HCT116 (cell line): ENCODE results near the gene SLC6A8. TPM values are rescaled to one million over a fixed set of nuclear protein-coding genes. Genes with fewer than 3 reads are reported as not detected.

Source experiments
- ATAC-seq: fragments of 200-7000 bp; cut with Tn5 transposase; 2 replicates; pipeline ENCODE4 v1.9.1; 2020; ENCODE audit warnings: mild to moderate bottlenecking, moderate library complexity
- BruUV-seq: library from RNA; stranded (reverse); fragments of 400-500 nt; replicated peaks from 2 replicates; lab custom pipeline; 2021; lab: Mats Ljungman, UMichigan
- CTCF ChIA-PET: fragments of 300-600 bp; sonication (Branson Sonifier 250); formaldehyde crosslinking; loops from one replicate; lab custom pipeline; 2021; ENCODE audit warnings: antibody characterized with exemption; lab: Charles Lee
- POLR2A ChIA-PET: fragments of 300-600, 350-600 bp; sonication (Branson Sonifier 250); formaldehyde crosslinking; loops from one replicate; lab custom pipeline; 2021; ENCODE audit warnings: antibody characterized with exemption; lab: Charles Lee
- RAD21 ChIA-PET, 2 experiments: fragments of 300-600 bp; sonication (Branson Sonifier 250); formaldehyde crosslinking; loops; one replicate each; lab custom pipeline; 2023; ENCODE audit warnings: low total read pairs in 2 of 2; ENCODE audit not compliant: uncharacterized antibody in 2 of 2, unreplicated experiment in 2 of 2, low non-redundant PET in 1 of 2; lab: Charles Lee
- DNase-seq: peaks from one replicate; pipeline ENCODE4 v3.0.0-alpha.2; 2010; ENCODE audit warnings: low read depth, low spot score
- H2AFZ ChIP-seq: fragments of 200-600 bp; shearing (Covaris generic), sonication (generic); 2 replicates; pipeline ENCODE4 v1.6.1; 2017; ENCODE audit warnings: low read depth, mixed run types, mixed read lengths, antibody characterized with exemption, low read length; ENCODE audit not compliant: poor library complexity, severe bottlenecking
- H3K27ac ChIP-seq: 2 replicates; pipeline ENCODE4 v1.5.1; 2012; ENCODE audit warnings: low read depth, low read length
- H3K27me3 ChIP-seq: fragments of 200-600 bp; sonication (generic); 2 replicates; pipeline ENCODE4 v1.6.1; 2016; ENCODE audit warnings: mixed run types, low read length, mixed read lengths; ENCODE audit not compliant: insufficient read depth
- H3K36me3 ChIP-seq, 2 experiments: fragments of 200-500 bp in 1 of 2; fragments of 200-600 bp in 1 of 2; sonication (Bioruptor generic) in 1 of 2; sonication (generic) in 1 of 2; 2 replicates each; pipeline versions ENCODE4 v1.5.1 to v1.6.1; 2014 to 2016; ENCODE audit warnings: low read length in 2 of 2, inconsistent platforms in 1 of 2, mixed read lengths in 1 of 2, mixed run types in 1 of 2; ENCODE audit not compliant: insufficient read depth in 2 of 2, control insufficient read depth in 1 of 2
- H3K4me1 ChIP-seq, 2 experiments: fragments of 200-600 bp in 1 of 2; sonication (generic) in 1 of 2; 2 replicates each; pipeline versions ENCODE4 v1.5.1 to v1.6.1; 2012 to 2017; ENCODE audit warnings: low read length in 2 of 2, inconsistent platforms in 1 of 2, mild to moderate bottlenecking in 1 of 2, mixed read lengths in 1 of 2, mixed run types in 1 of 2, moderate library complexity in 1 of 2; ENCODE audit not compliant: insufficient read depth in 2 of 2, control insufficient read depth in 1 of 2
- H3K4me2 ChIP-seq: fragments of 200-600 bp; sonication (generic); 2 replicates; pipeline ENCODE4 v1.6.1; 2017; ENCODE audit warnings: mixed run types, low read length, mixed read lengths
- H3K4me3 ChIP-seq, 2 experiments: fragments of 200-600 bp in 1 of 2; sonication (generic) in 1 of 2; replicated peaks in 1 of 2; 2 replicates each; pipeline ENCODE4 v1.5.1; 2011 to 2016; ENCODE audit warnings: low read length in 2 of 2, control low read depth in 1 of 2, low read depth in 1 of 2, mild to moderate bottlenecking in 1 of 2, mixed read lengths in 1 of 2, mixed run types in 1 of 2
- H3K79me2 ChIP-seq: fragments of 200-600 bp; sonication (generic); 2 replicates; pipeline ENCODE4 v1.6.1; 2017; ENCODE audit warnings: mild to moderate bottlenecking, mixed run types, low read length, moderate library complexity, mixed read lengths; ENCODE audit not compliant: insufficient read depth
- H3K9ac ChIP-seq: fragments of 200-600 bp; sonication (generic); 2 replicates; pipeline ENCODE4 v1.6.1; 2016; ENCODE audit warnings: low read length, mixed read lengths
- H3K9me2 ChIP-seq: fragments of 200-600 bp; sonication (generic), shearing (Covaris generic); 2 replicates; pipeline ENCODE4 v1.6.1; 2017; ENCODE audit warnings: mixed run types, mild to moderate bottlenecking, moderate library complexity; ENCODE audit not compliant: insufficient read depth
- H3K9me3 ChIP-seq, 2 experiments: fragments of 200-500 bp in 1 of 2; fragments of 200-600 bp in 1 of 2; sonication (Bioruptor generic) in 1 of 2; sonication (generic) in 1 of 2; 2 replicates each; pipeline ENCODE4 v1.6.1; 2014 to 2017; ENCODE audit warnings: low read length in 2 of 2, mixed read lengths in 2 of 2, inconsistent platforms in 1 of 2, low read depth in 1 of 2, mild to moderate bottlenecking in 1 of 2, mixed run types in 1 of 2, moderate library complexity in 1 of 2; ENCODE audit not compliant: control insufficient read depth in 1 of 2, insufficient read depth in 1 of 2
- H4K20me1 ChIP-seq: fragments of 200-600 bp; sonication (generic), shearing (Covaris generic); 2 replicates; pipeline ENCODE4 v1.6.1; 2017; ENCODE audit warnings: mixed run types, mild to moderate bottlenecking, moderate library complexity; ENCODE audit not compliant: insufficient read depth
- CBX3 ChIP-seq: IDR thresholded peaks from 2 replicates; pipeline ENCODE4 v1.6.1; 2012; ENCODE audit warnings: low read depth
- CEBPB ChIP-seq: IDR thresholded peaks from 2 replicates; pipeline ENCODE4 v1.6.1; 2012; ENCODE audit warnings: low read depth
- EGR1 ChIP-seq: IDR thresholded peaks from 2 replicates; pipeline ENCODE4 v1.6.1; 2012; ENCODE audit warnings: low read depth
- ELF1 ChIP-seq: IDR thresholded peaks from 2 replicates; pipeline ENCODE4 v1.6.1; 2012; ENCODE audit warnings: low read depth, borderline replicate concordance
- EZH2 ChIP-seq: fragments of 200-600 bp; sonication (generic); IDR thresholded peaks from 2 replicates; pipeline ENCODE4 v1.6.1; 2017; ENCODE audit warnings: antibody characterized with exemption, mixed run types
- EZH2phosphoT487 ChIP-seq: fragments of 200-600 bp; IDR thresholded peaks from 2 replicates; pipeline ENCODE4 v1.6.1; 2018; ENCODE audit warnings: antibody characterized with exemption, borderline replicate concordance
- FOSL1 ChIP-seq: IDR thresholded peaks from 2 replicates; pipeline ENCODE4 v1.6.1; 2012; ENCODE audit warnings: low read depth
- MAX ChIP-seq: IDR thresholded peaks from 2 replicates; pipeline ENCODE4 v1.6.1; 2012
- POLR2A ChIP-seq: IDR thresholded peaks from 2 replicates; pipeline ENCODE4 v1.7.0; 2011; ENCODE audit warnings: borderline replicate concordance; ENCODE audit not compliant: insufficient read depth, insufficient read length; ENCODE audit errors: extremely low read depth
- POLR2AphosphoS5 ChIP-seq: IDR thresholded peaks from 2 replicates; pipeline ENCODE4 v1.6.1; 2011; ENCODE audit warnings: mild to moderate bottlenecking, low read depth, low read length, moderate library complexity
- RAD21 ChIP-seq: IDR thresholded peaks from 2 replicates; pipeline ENCODE4 v1.6.1; 2012; ENCODE audit warnings: low read depth, mild to moderate bottlenecking
- SIN3A ChIP-seq: IDR thresholded peaks from 2 replicates; pipeline ENCODE4 v1.6.1; 2012; ENCODE audit warnings: low read depth
- SP1 ChIP-seq: IDR thresholded peaks from 2 replicates; pipeline ENCODE4 v1.6.1; 2012; ENCODE audit warnings: low read depth
- TCF7L2 ChIP-seq: IDR thresholded peaks from 2 replicates; pipeline ENCODE4 v1.7.0; 2011; ENCODE audit warnings: borderline replicate concordance, inconsistent platforms; ENCODE audit not compliant: insufficient read depth, insufficient read length; ENCODE audit errors: extremely low read depth
- YY1 ChIP-seq: IDR thresholded peaks from 2 replicates; pipeline ENCODE4 v1.6.1; 2011; ENCODE audit warnings: low read length, low read depth, moderate library complexity, mild to moderate bottlenecking; ENCODE audit not compliant: insufficient replicate concordance; ENCODE audit errors: extremely low read depth
- ZFX ChIP-seq: fragments of 450-650 bp; IDR thresholded peaks from 2 replicates; pipeline ENCODE4 v1.6.1; 2017
- ZNF274 ChIP-seq: fragments of 200-500 bp; sonication (Bioruptor generic); IDR thresholded peaks from 2 replicates; pipeline ENCODE4 v1.6.1; 2014; ENCODE audit warnings: mild to moderate bottlenecking, low read depth, low read length, inconsistent platforms
- intact Hi-C: fragments of 100-400 bp; cut with micrococcal nuclease; formaldehyde crosslinking; loops from 2 replicates; pipeline ENCODE4 v1.10.0; 2022
- total RNA-seq: library from RNA; stranded (reverse); gene quantifications from one replicate; pipeline ENCODE4 v1.2.1, GENCODE V29; 2021; ENCODE audit not compliant: unreplicated experiment
- TF ChIP-seq, protein P1 (sequence below): IDR thresholded peaks from 2 replicates; pipeline ENCODE4 v1.6.1; 2012; ENCODE audit warnings: low read depth
- TF ChIP-seq, protein P2 (sequence below): IDR thresholded peaks from 2 replicates; pipeline ENCODE4 v1.6.1; 2012

SLC6A8 gene
- total RNA-seq, 1 experiment from 2014 or later, result 101 TPM

DNA sequence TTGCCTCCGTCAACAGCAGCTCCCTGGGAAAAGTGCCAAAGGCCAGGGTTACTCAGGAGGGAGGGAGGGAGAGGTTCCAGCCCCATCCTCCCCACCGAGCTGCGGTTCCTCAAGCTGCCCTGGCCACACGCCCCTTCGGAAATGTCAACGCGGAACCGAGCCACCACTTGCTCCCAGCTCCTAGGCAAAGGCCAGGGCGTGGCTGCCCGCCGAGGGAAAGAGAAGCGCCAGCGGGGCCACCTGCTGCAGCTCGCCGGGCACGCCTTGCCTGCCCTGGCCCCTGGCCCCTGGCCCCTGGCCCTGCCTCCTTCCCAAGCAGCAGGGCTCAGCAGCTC is 15.3 kb downstream of the SLC6A8 start (continued):
- TF ChIP-seq, protein P1, sequence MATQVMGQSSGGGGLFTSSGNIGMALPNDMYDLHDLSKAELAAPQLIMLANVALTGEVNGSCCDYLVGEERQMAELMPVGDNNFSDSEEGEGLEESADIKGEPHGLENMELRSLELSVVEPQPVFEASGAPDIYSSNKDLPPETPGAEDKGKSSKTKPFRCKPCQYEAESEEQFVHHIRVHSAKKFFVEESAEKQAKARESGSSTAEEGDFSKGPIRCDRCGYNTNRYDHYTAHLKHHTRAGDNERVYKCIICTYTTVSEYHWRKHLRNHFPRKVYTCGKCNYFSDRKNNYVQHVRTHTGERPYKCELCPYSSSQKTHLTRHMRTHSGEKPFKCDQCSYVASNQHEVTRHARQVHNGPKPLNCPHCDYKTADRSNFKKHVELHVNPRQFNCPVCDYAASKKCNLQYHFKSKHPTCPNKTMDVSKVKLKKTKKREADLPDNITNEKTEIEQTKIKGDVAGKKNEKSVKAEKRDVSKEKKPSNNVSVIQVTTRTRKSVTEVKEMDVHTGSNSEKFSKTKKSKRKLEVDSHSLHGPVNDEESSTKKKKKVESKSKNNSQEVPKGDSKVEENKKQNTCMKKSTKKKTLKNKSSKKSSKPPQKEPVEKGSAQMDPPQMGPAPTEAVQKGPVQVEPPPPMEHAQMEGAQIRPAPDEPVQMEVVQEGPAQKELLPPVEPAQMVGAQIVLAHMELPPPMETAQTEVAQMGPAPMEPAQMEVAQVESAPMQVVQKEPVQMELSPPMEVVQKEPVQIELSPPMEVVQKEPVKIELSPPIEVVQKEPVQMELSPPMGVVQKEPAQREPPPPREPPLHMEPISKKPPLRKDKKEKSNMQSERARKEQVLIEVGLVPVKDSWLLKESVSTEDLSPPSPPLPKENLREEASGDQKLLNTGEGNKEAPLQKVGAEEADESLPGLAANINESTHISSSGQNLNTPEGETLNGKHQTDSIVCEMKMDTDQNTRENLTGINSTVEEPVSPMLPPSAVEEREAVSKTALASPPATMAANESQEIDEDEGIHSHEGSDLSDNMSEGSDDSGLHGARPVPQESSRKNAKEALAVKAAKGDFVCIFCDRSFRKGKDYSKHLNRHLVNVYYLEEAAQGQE, result no peak
- no peak for TF ChIP-seq ZFX
- no peak for TF ChIP-seq TCF7L2
- TF ChIP-seq POLR2A, result no peak
- no peak for TF ChIP-seq YY1
- TF ChIP-seq ELF1, result no peak
- TF ChIP-seq EGR1, result no peak
- no peak for TF ChIP-seq EZH2
- TF ChIP-seq, all 23 proteins: peak for 0

GRCh38 chrX:153704021-153704526 is 16.3 kb downstream of the SLC6A8 start:
- POLR2A ChIA-PET, result no interaction called here

More at GRCh38 chrX:153704021-153704526, 16.3 kb downstream of the SLC6A8 start:
- Histone ChIP-seq H2AFZ (no peak overlapping the region), H3K36me3 (no peaks in the 10 kb centered on the region; a peak in 1 of 4 replicates), H3K27me3 (no peaks in the 10 kb centered on the region), H3K4me1 (peaks cover 0 to 6% of the 10 kb centered on the region in 2 experiments; a peak in 1 of 4 replicates), H3K4me3 (no peak overlapping the region), H4K20me1 (no peaks in the 10 kb centered on the region), H3K9ac (no peak overlapping the region), H3K79me2 (peaks cover 13% of the 10 kb centered on the region; the same call in 1 of the 2 replicates), H3K27ac (no peak overlapping the region), H3K9me3 (no peaks in the 10 kb centered on the region), H3K9me2 (no peaks in the 10 kb centered on the region), H3K4me2 (no peak overlapping the region)
- RAD21 ChIA-PET, result no interaction called here
- TF ChIP-seq, protein P1, result no peak
- TF ChIP-seq YY1 (no peak), RAD21 (no peak), ZFX (no peak), SIN3A (no peak), POLR2AphosphoS5 (no peak), EZH2phosphoT487 (no peak), EZH2 (no peak), FOSL1 (no peak), ZNF274 (no peak), EGR1 (no peak), MAX (no peak), CEBPB (no peak), POLR2A (no peak), CBX3 (no peak), TCF7L2 (no peak), SP1 (no peak)
- TF ChIP-seq, protein P2, sequence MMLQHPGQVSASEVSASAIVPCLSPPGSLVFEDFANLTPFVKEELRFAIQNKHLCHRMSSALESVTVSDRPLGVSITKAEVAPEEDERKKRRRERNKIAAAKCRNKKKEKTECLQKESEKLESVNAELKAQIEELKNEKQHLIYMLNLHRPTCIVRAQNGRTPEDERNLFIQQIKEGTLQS, result no peak
- intact Hi-C loops, result no loop called here
- ATAC-seq (no peak), DNase-seq (no peak)
- CTCF ChIA-PET, result no interaction called here
- BruUV-seq, result no TSS peak
